ENCODE data around the gene ASB14.

The ASB14 gene

DNA sequence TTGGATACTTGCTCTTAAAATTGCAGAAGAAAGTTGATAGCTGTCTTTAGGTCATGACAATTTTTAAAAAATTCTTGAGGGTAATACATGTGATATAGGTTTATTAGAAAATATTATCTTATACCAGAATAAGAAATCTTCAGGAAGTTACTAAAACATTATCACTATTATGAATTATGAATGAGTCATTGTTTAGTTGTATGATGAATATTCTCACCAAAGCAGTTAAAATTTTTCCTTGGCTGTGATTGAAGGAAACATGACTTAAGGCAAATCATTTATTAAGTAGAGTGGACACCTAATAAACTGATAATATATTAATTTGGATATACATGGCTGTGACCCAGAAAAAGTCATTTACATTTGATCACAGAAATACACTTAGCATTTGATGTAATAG lies 34.8 kb downstream of the ASB14 start:
- TF ChIP-seq SIN3A (IDR thresholded peaks at IDR 0.05; ENCODE audit: borderline replicate concordance, insufficient read depth, low read length) (no peak), FOXP2 (optimal IDR thresholded peaks at IDR 0.05; ENCODE audit: borderline replicate concordance, extremely low read depth, extremely low read length, insufficient read depth) (no peak), POLR2AphosphoS5 (IDR thresholded peaks at IDR 0.05; ENCODE audit: low read depth, low read length) (no peak), TAF1 (IDR thresholded peaks at IDR 0.05; ENCODE audit: borderline replicate concordance, insufficient read depth, low read length) (no peak)
- TF ChIP-seq, protein P1, sequence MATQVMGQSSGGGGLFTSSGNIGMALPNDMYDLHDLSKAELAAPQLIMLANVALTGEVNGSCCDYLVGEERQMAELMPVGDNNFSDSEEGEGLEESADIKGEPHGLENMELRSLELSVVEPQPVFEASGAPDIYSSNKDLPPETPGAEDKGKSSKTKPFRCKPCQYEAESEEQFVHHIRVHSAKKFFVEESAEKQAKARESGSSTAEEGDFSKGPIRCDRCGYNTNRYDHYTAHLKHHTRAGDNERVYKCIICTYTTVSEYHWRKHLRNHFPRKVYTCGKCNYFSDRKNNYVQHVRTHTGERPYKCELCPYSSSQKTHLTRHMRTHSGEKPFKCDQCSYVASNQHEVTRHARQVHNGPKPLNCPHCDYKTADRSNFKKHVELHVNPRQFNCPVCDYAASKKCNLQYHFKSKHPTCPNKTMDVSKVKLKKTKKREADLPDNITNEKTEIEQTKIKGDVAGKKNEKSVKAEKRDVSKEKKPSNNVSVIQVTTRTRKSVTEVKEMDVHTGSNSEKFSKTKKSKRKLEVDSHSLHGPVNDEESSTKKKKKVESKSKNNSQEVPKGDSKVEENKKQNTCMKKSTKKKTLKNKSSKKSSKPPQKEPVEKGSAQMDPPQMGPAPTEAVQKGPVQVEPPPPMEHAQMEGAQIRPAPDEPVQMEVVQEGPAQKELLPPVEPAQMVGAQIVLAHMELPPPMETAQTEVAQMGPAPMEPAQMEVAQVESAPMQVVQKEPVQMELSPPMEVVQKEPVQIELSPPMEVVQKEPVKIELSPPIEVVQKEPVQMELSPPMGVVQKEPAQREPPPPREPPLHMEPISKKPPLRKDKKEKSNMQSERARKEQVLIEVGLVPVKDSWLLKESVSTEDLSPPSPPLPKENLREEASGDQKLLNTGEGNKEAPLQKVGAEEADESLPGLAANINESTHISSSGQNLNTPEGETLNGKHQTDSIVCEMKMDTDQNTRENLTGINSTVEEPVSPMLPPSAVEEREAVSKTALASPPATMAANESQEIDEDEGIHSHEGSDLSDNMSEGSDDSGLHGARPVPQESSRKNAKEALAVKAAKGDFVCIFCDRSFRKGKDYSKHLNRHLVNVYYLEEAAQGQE (IDR thresholded peaks at IDR 0.05; ENCODE audit: insufficient read depth in 1 of 2, low read depth in 2 of 2, low read length in 2 of 2) = no peak

DNA sequence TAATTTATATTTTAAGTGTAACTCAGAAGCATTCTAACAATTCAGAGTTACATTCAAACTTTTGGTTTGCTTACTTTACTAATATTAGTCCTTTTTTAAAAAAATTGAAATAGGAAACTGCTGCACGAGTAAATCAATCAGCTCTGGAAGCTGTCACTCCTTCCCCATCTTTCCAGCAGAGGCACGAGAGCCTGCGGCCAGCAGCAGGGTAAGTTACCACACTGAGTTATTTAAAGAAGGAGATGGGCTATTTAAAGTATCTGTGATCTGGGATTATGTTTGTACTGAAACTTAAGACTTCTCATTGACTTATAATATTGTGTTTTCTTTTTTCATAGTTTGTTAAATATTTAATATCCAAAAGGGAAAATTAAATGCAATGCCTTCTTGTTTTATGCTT lies 35.6 kb downstream of the ASB14 start:
- TF ChIP-seq FOXP2 (optimal IDR thresholded peaks at IDR 0.05; ENCODE audit: borderline replicate concordance, extremely low read depth, extremely low read length, insufficient read depth) (no peak), POLR2AphosphoS5 (IDR thresholded peaks at IDR 0.05; ENCODE audit: low read depth, low read length) (no peak), SIN3A (IDR thresholded peaks at IDR 0.05; ENCODE audit: borderline replicate concordance, insufficient read depth, low read length) (no peak), TAF1 (IDR thresholded peaks at IDR 0.05; ENCODE audit: borderline replicate concordance, insufficient read depth, low read length) (no peak)
- TF ChIP-seq, protein P1 (IDR thresholded peaks at IDR 0.05; ENCODE audit: insufficient read depth in 1 of 2, low read depth in 2 of 2, low read length in 2 of 2) = no peak

DNA sequence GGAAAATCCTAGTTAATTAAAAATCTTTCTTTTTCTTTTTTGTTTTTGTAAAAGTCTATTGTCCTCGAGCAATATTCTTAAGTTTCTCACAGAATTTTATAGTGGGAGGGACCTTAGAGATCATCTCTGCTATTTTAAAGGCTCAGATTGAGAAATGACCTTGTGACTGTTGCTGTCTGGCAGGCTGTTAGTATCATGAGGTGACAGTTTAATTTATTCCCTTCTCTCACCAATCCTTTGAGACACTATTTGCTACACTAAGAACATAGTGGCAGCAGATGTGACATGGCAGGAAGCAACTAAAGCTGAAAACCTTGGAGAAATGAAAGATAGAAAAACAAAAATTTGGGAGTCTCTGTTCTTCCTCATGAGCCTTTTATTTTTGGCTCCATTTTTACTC lies 40.1 kb downstream of the ASB14 start:
- no peak for TF ChIP-seq SIN3A (IDR thresholded peaks at IDR 0.05; ENCODE audit: borderline replicate concordance, insufficient read depth, low read length)
- no peak for TF ChIP-seq POLR2AphosphoS5 (IDR thresholded peaks at IDR 0.05; ENCODE audit: low read depth, low read length)
- TF ChIP-seq TAF1 (IDR thresholded peaks at IDR 0.05; ENCODE audit: borderline replicate concordance, insufficient read depth, low read length) = no peak
- TF ChIP-seq FOXP2 (optimal IDR thresholded peaks at IDR 0.05; ENCODE audit: borderline replicate concordance, extremely low read depth, extremely low read length, insufficient read depth) = no peak
- TF ChIP-seq, protein P1 (IDR thresholded peaks at IDR 0.05; ENCODE audit: insufficient read depth in 1 of 2, low read depth in 2 of 2, low read length in 2 of 2) = no peak

DNA sequence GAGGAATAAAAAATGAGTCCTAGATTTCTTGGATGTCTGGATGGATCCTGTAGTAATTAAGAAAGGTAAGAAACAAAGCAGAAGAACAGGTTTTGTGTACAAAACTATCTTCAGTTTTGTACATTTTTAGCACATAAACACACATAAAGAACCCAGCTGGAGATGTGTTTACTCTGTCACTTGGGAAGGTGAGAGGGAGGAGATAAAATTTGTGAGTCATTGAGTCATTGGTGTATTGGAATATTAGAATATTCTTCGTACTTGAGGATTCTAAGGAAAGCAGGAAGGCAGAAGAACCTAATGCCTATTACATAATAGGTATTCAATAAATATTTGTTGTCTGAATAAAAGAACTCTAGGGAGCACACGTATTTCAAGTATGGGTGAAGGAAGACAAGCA lies 47.5 kb downstream of the ASB14 start:
- TF ChIP-seq POLR2AphosphoS5 (IDR thresholded peaks at IDR 0.05; ENCODE audit: low read depth, low read length) = no peak

DNA sequence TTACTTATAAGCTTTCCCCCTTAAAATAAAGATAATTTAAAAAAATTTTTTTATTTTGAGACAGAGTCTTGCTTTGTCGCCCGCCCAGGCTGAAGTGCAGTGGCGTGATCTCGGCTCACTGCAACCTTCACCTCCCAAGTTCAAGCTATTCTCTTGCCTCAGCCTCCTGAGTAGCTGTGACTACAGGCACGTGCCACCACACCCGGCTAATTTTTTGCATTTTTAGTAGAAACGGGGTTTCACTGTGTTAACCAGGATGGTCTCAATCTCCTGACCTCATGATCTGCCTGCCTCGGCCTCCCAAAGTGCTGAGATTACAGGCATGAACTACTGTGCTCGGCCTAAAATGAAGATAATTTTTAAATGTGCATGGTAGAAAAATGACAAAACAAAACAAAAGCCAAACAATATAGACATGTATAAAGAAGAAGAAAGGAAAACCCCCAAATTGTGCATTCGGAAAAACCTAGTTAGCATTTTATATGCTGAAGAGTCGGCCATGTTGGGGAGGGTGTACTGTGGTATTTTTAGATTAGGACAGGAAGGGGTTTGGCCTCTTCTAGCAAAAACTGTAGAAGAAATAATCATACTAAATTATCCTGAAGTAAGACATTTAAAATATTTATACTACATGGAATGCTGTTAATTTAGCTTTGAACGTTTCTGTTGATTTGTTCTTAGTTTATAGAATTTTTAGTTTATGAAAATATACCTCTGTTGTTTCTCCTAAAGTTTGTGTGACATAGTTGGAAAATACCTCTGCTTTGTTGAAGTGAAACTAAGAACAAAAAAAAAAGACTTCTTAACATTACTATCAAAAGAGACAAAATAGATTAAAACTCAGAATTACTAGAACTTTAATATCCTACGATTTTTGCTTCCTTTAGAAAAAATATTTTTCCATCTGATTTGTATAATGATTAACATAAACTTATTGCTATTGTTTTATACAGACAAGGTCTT lies 57.6 kb downstream of the ASB14 start:
- TF ChIP-seq FOXP2 (optimal IDR thresholded peaks at IDR 0.05; ENCODE audit: borderline replicate concordance, extremely low read depth, extremely low read length, insufficient read depth) = no peak
- TF ChIP-seq POLR2AphosphoS5 (IDR thresholded peaks at IDR 0.05; ENCODE audit: low read depth, low read length) = no peak
- TF ChIP-seq, protein P1 (IDR thresholded peaks at IDR 0.05; ENCODE audit: insufficient read depth in 1 of 2, low read depth in 2 of 2, low read length in 2 of 2) = no peak
- TF ChIP-seq TAF1 (IDR thresholded peaks at IDR 0.05; ENCODE audit: borderline replicate concordance, insufficient read depth, low read length) = no peak
- no peak for TF ChIP-seq SIN3A (IDR thresholded peaks at IDR 0.05; ENCODE audit: borderline replicate concordance, insufficient read depth, low read length)
